HepG2 (cell line): Measurements from ENCODE around the gene EBF3. TPM values are rescaled to one million over a fixed set of nuclear protein-coding genes. Genes with fewer than 3 reads are reported as not detected.

Experiments
- ATAC-seq: fragments of 200-7000 bp; cut with Tn5 transposase; 3 replicates; pipeline ENCODE4 v1.9.1; 2020; ENCODE audit warnings: mild to moderate bottlenecking, moderate library complexity
- BruUV-seq: library from RNA; stranded (reverse); fragments of 400-500 nt; replicated peaks from 2 replicates; lab custom pipeline; 2021; lab: Mats Ljungman, UMichigan
- CTCF ChIA-PET: fragments of 300-600 bp; formaldehyde crosslinking; extraction: SDS; loops from one replicate; lab custom pipeline; 2021; ENCODE audit warnings: low total read pairs, inconsistent platforms, low intra/inter-chr PET ratio; lab: Yijun Ruan, JAX
- POLR2A ChIA-PET: fragments of 350-600 bp; sonication (Branson Sonifier 250); formaldehyde crosslinking; loops from one replicate; lab custom pipeline; 2020; ENCODE audit warnings: antibody characterized with exemption, inconsistent platforms; lab: Yijun Ruan, JAX
- DNase-seq: peaks from one replicate; pipeline ENCODE4 v3.0.0-alpha.2; 2015; ENCODE audit warnings: low spot score
- FAIRE-seq: peaks from 3 replicates; lab custom pipeline; 2011; peaks lifted over from hg19 to GRCh38; lab: Jason Lieb, UNC
- H2AFZ ChIP-seq: one replicate; pipeline ENCODE4 v1.6.1; 2011; ENCODE audit warnings: low read length, inconsistent platforms
- H3K27ac ChIP-seq: fragments of 300-600 bp; 3 replicates; pipeline ENCODE4 v1.8.0; 2011; ENCODE audit warnings: mixed run types, mild to moderate bottlenecking, mixed read lengths, low read length, inconsistent platforms; ENCODE audit not compliant: insufficient read depth; ENCODE audit errors: extremely low read length
- H3K27me3 ChIP-seq, 2 experiments: fragments of 200-600 bp in 1 of 2; 2 replicates in 1 of 2; 3 replicates in 1 of 2; pipeline versions ENCODE4 v1.6.0 to v1.8.0; 2011; ENCODE audit warnings: low read length in 2 of 2, mild to moderate bottlenecking in 2 of 2, moderate library complexity in 2 of 2, inconsistent platforms in 1 of 2; ENCODE audit not compliant: insufficient read depth in 2 of 2, control insufficient read depth in 1 of 2
- H3K36me3 ChIP-seq, 2 experiments: fragments of 200-600 bp in 1 of 2; replicated peaks in 1 of 2; 2 replicates in 1 of 2; 3 replicates in 1 of 2; pipeline versions ENCODE4 v1.5.1 to v1.8.0; 2011; ENCODE audit warnings: low read length in 2 of 2, inconsistent platforms in 1 of 2; ENCODE audit not compliant: insufficient read depth in 2 of 2, control insufficient read depth in 1 of 2
- H3K4me1 ChIP-seq: 2 replicates; pipeline ENCODE4 v1.5.1; 2012; ENCODE audit warnings: low read length, inconsistent platforms; ENCODE audit not compliant: insufficient read depth
- H3K4me2 ChIP-seq: 2 replicates; pipeline ENCODE4 v1.6.0; 2011; ENCODE audit warnings: low read depth, low read length, inconsistent platforms
- H3K4me3 ChIP-seq, 3 experiments: fragments of 200-600 bp in 1 of 3; sonication (generic), shearing (Covaris generic) in 1 of 3; replicated peaks in 1 of 3; 2 replicates each; pipeline ENCODE4 v1.5.1; 2011 to 2016; ENCODE audit warnings: low read length in 3 of 3, inconsistent platforms in 2 of 3, low read depth in 2 of 3, mild to moderate bottlenecking in 2 of 3, control low read depth in 1 of 3, mixed read lengths in 1 of 3; ENCODE audit not compliant: insufficient read depth in 1 of 3
- H3K79me2 ChIP-seq: one replicate; pipeline ENCODE4 v1.6.1; 2011; ENCODE audit warnings: low read length, inconsistent platforms; ENCODE audit not compliant: insufficient read depth
- H3K9ac ChIP-seq: 2 replicates; pipeline ENCODE4 v1.6.0; 2011; ENCODE audit warnings: mild to moderate bottlenecking, low read depth, low read length, inconsistent platforms; ENCODE audit not compliant: insufficient read depth
- H3K9me3 ChIP-seq: 2 replicates; pipeline ENCODE4 v1.5.1; 2012; ENCODE audit warnings: mild to moderate bottlenecking, low read length
- H4K20me1 ChIP-seq: 2 replicates; pipeline ENCODE4 v1.6.0; 2011; ENCODE audit warnings: inconsistent platforms, mild to moderate bottlenecking, low read length, moderate library complexity; ENCODE audit not compliant: insufficient read depth
- ADNP ChIP-seq: sonication (generic); formaldehyde crosslinking; IDR thresholded peaks from 2 replicates; pipeline ENCODE4 v1.4.0; 2020; ENCODE audit warnings: missing genetic modification reagents
- CBX5 ChIP-seq: sonication (generic); formaldehyde crosslinking; IDR thresholded peaks from 2 replicates; pipeline ENCODE4 v1.4.0; 2020; ENCODE audit warnings: missing genetic modification reagents, borderline replicate concordance
- DNMT3B ChIP-seq: conservative IDR thresholded peaks from 2 replicates; pipeline ENCODE4 v1.6.1; 2016; ENCODE audit warnings: missing biosample characterization, control low read depth
- HHEX ChIP-seq: IDR thresholded peaks from 2 replicates; pipeline ENCODE4 v1.6.1; 2016; ENCODE audit warnings: control low read depth
- HINFP ChIP-seq: sonication (generic); formaldehyde crosslinking; IDR thresholded peaks from 2 replicates; pipeline ENCODE4 v1.4.0; 2020; ENCODE audit warnings: low read depth, mild to moderate bottlenecking, missing genetic modification reagents
- HNF4A ChIP-seq: sonication (generic); formaldehyde crosslinking; IDR thresholded peaks from 2 replicates; pipeline ENCODE4 v1.4.0; 2020; ENCODE audit warnings: missing genetic modification reagents
- HNRNPLL ChIP-seq: fragments of 200-400 bp; formaldehyde crosslinking; IDR thresholded peaks from 2 replicates; pipeline ENCODE4 v1.6.1; 2017; ENCODE audit warnings: mild to moderate bottlenecking, low read depth, low read length; ENCODE audit not compliant: poor library complexity, severe bottlenecking
- HOXA5 ChIP-seq: sonication (generic); formaldehyde crosslinking; IDR thresholded peaks from 2 replicates; pipeline ENCODE4 v1.4.0; 2020; ENCODE audit warnings: missing genetic modification reagents
- MED13 ChIP-seq: sonication (generic); formaldehyde crosslinking; IDR thresholded peaks from 2 replicates; pipeline ENCODE4 v1.5.0; 2020; ENCODE audit warnings: missing genetic modification reagents
- MZF1 ChIP-seq: sonication (generic); formaldehyde crosslinking; IDR thresholded peaks from 2 replicates; pipeline ENCODE4 v1.8.1; 2023; ENCODE audit warnings: mild to moderate bottlenecking, missing genetic modification reagents, borderline replicate concordance
- PTBP1 ChIP-seq: fragments of 200-400 bp; formaldehyde crosslinking; IDR thresholded peaks from 2 replicates; pipeline ENCODE4 v1.6.1; 2018; ENCODE audit warnings: low read length, low read depth; ENCODE audit not compliant: poor library complexity, severe bottlenecking
- RXRB ChIP-seq: IDR thresholded peaks from 2 replicates; pipeline ENCODE4 v1.6.1; 2016; ENCODE audit warnings: borderline replicate concordance, missing genetic modification reagents, missing compliant biosample characterization
- SIX1 ChIP-seq: sonication (generic); formaldehyde crosslinking; IDR thresholded peaks from 2 replicates; pipeline ENCODE4 v1.4.0; 2020; ENCODE audit warnings: missing genetic modification reagents, borderline replicate concordance
- TARDBP ChIP-seq: sonication (generic); formaldehyde crosslinking; IDR thresholded peaks from 2 replicates; pipeline ENCODE4 v1.8.0; 2022; ENCODE audit warnings: mild to moderate bottlenecking, missing genetic modification reagents
- ZNF282 ChIP-seq: fragments of 450-650 bp; IDR thresholded peaks from 2 replicates; pipeline ENCODE4 v1.6.1; 2018; ENCODE audit not compliant: partially characterized antibody
- ZNF570 ChIP-seq: sonication (generic); formaldehyde crosslinking; IDR thresholded peaks from 2 replicates; pipeline ENCODE4 v1.4.0; 2020; ENCODE audit warnings: mild to moderate bottlenecking, missing genetic modification reagents, borderline replicate concordance
- ZNF780A ChIP-seq: sonication (generic); formaldehyde crosslinking; IDR thresholded peaks from 2 replicates; pipeline ENCODE4 v1.8.0; 2022; ENCODE audit warnings: mild to moderate bottlenecking, missing genetic modification reagents, moderate library complexity
- WGBS: methylation state at CpG from one replicate; pipeline ENCODE4 v1.1.6; 2017; ENCODE audit warnings: low lambda C conversion rate; 5-methylcytosine and 5-hydroxymethylcytosine counted together
- in situ Hi-C: cut with HindIII; loops from 2 replicates; pipeline ENCODE4 v1.10.0; 2017; ENCODE audit warnings: low pct_unique_long_range_greater_than_20kb; ENCODE audit not compliant: extremely low pct_ligation_motif_present
- intact Hi-C: fragments of 100-400 bp; cut with micrococcal nuclease; formaldehyde crosslinking; loops from one replicate; pipeline ENCODE4 v1.10.0; 2022; ENCODE audit not compliant: unreplicated experiment
- polyA plus RNA-seq, 8 experiments: library from polyadenylated mRNA; depleted of rRNA in 3 of 8; stranded (reverse) in 7 of 8; unstranded in 1 of 8; fragments of >200 nt; fragmentation: Illumina TruSeq in 4 of 8; extraction: Trizol in 4 of 8; gene quantifications; 2 replicates each; pipeline versions ENCODE4 v1.2.1 to v1.2.3, GENCODE V29; 2011 to 2016; ENCODE audit warnings: low read depth in 4 of 8, missing spikeins in 1 of 8, mixed read lengths in 1 of 8; ENCODE audit not compliant: insufficient read depth in 1 of 8
- total RNA-seq, 5 experiments: library from RNA; depleted of rRNA; stranded (reverse); fragments of >200 nt; fragmentation: Illumina TruSeq; extraction: Trizol; gene quantifications; 2 replicates each; pipeline ENCODE4 v1.2.3, GENCODE V29; 2016; ENCODE audit warnings: low read depth in 1 of 5
- TF ChIP-seq, protein P1 (sequence below), 2 experiments: fragments of 450-650 bp in 1 of 2; sonication (generic) in 1 of 2; formaldehyde crosslinking; IDR thresholded peaks; 2 replicates each; pipeline versions ENCODE4 v1.5.0 to v1.8.0; 2020 to 2022; ENCODE audit warnings: mild to moderate bottlenecking in 1 of 2, missing genetic modification reagents in 1 of 2
- TF ChIP-seq, protein P2 (sequence below), 2 experiments: sonication (generic) in 1 of 2; formaldehyde crosslinking in 1 of 2; IDR thresholded peaks; 2 replicates each; pipeline versions ENCODE4 v1.6.1 to v1.9.0; 2014 to 2022; ENCODE audit warnings: antibody characterized with exemption in 1 of 2, borderline replicate concordance in 1 of 2, inconsistent platforms in 1 of 2, low read depth in 1 of 2, missing genetic modification reagents in 1 of 2

The EBF3 gene
- total and polyA plus RNA-seq, 2 of the 13 experiments (the other 11 are each of a cell fraction or from before 2014, with no cell fraction given): not detected

- BruUV-seq: no TSS peak
- Histone ChIP-seq H2AFZ (no peak overlapping the region), H3K4me3 (no peak overlapping the region), H3K79me2 (no peaks in the 10 kb centered on the region), H3K4me2 (no peak overlapping the region), H3K9ac (no peak overlapping the region), H3K4me1 (peaks cover 9% of the 10 kb centered on the region), H3K27ac (no peak overlapping the region), H3K27me3 (no peaks in the 10 kb centered on the region), H4K20me1 (no peaks in the 10 kb centered on the region), H3K36me3 (no peaks in the 10 kb centered on the region), H3K9me3 (no peaks in the 10 kb centered on the region)
- DNase-seq (no peak), ATAC-seq (no peak), FAIRE-seq (no peak)
- ChIA-PET CTCF (no interaction called here), POLR2A (no interaction called here)
- in situ Hi-C loops (no loop called here), intact Hi-C loops (no loop called here)
- 85% methylated on average over 7 of the region's 7 CpGs for WGBS
- TF ChIP-seq ADNP: no peak
- TF ChIP-seq SIX1: no peak
- no peak for TF ChIP-seq PTBP1
- TF ChIP-seq HNF4A (CRISPR knock-in tag): no peak
- TF ChIP-seq MED13 (CRISPR knock-in tag): no peak
- TF ChIP-seq, protein P1, sequence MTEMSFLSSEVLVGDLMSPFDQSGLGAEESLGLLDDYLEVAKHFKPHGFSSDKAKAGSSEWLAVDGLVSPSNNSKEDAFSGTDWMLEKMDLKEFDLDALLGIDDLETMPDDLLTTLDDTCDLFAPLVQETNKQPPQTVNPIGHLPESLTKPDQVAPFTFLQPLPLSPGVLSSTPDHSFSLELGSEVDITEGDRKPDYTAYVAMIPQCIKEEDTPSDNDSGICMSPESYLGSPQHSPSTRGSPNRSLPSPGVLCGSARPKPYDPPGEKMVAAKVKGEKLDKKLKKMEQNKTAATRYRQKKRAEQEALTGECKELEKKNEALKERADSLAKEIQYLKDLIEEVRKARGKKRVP (CRISPR knock-in tag; IDR thresholded peaks at IDR 0.05): no peak
- no peak for TF ChIP-seq ZNF282
- no peak for TF ChIP-seq ZNF780A (CRISPR knock-in tag)
- TF ChIP-seq HHEX: no peak
- TF ChIP-seq HNRNPLL: no peak
- TF ChIP-seq, protein P2, sequence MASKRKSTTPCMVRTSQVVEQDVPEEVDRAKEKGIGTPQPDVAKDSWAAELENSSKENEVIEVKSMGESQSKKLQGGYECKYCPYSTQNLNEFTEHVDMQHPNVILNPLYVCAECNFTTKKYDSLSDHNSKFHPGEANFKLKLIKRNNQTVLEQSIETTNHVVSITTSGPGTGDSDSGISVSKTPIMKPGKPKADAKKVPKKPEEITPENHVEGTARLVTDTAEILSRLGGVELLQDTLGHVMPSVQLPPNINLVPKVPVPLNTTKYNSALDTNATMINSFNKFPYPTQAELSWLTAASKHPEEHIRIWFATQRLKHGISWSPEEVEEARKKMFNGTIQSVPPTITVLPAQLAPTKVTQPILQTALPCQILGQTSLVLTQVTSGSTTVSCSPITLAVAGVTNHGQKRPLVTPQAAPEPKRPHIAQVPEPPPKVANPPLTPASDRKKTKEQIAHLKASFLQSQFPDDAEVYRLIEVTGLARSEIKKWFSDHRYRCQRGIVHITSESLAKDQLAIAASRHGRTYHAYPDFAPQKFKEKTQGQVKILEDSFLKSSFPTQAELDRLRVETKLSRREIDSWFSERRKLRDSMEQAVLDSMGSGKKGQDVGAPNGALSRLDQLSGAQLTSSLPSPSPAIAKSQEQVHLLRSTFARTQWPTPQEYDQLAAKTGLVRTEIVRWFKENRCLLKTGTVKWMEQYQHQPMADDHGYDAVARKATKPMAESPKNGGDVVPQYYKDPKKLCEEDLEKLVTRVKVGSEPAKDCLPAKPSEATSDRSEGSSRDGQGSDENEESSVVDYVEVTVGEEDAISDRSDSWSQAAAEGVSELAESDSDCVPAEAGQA (IDR thresholded peaks at IDR 0.05; ENCODE audit: low read depth): no peak
- TF ChIP-seq, protein P2 (CRISPR knock-in tag; IDR thresholded peaks at IDR 0.05; ENCODE audit: borderline replicate concordance): no peak
- no peak for TF ChIP-seq RXRB (CRISPR knock-in tag)
- no peak for TF ChIP-seq MZF1
- no peak for TF ChIP-seq ZNF570
- TF ChIP-seq DNMT3B: no peak
- no peak for TF ChIP-seq HINFP (CRISPR knock-in tag)
- TF ChIP-seq CBX5 (CRISPR knock-in tag): no peak
- TF ChIP-seq HOXA5 (CRISPR knock-in tag): no peak
- no peak for TF ChIP-seq TARDBP (CRISPR knock-in tag)
These were observed 171.9 kb downstream of the EBF3 start for GRCh38 chr10:129792141-129792540.
